Fibroblast of peridontal ligament (primary cell): ENCODE measurements around the gene CRYZL1.
A peak's percentile ranks its signal among the peaks of the same experiment; 100 is the strongest.

Source experiments
- DNase-seq: peaks from one replicate; pipeline ENCODE4 v3.0.0-alpha.2; 2010; ENCODE audit errors: extremely low read depth

The CRYZL1 gene

GRCh38 chr21:33541105-33541711, 100.3 kb downstream of the CRYZL1 start:
- peak; percentile 27 for DNase-seq

GRCh38 chr21:33540711-33541104, 100.8 kb downstream of the CRYZL1 start:
- peak; percentile 19 for DNase-seq

- peak; percentile 31 for DNase-seq
These were observed 101.9 kb downstream of the CRYZL1 start for GRCh38 chr21:33539616-33540015.
